RWPE2 (cell line): ENCODE results near the gene ASB13.

Source experiments
- ATAC-seq: fragments of 200-7000 bp; cut with Tn5 transposase; 3 replicates; pipeline ENCODE4 v1.9.1; 2021; ENCODE audit warnings: low read depth
- DNase-seq: peaks from one replicate; pipeline ENCODE4 v3.0.0-alpha.2; 2020; ENCODE audit warnings: low spot score
- H3K27ac ChIP-seq: fragments of 450-650 bp; 2 replicates; pipeline ENCODE4 v1.5.1; 2017; ENCODE audit warnings: mild to moderate bottlenecking; ENCODE audit not compliant: poor library complexity, severe bottlenecking
- H3K27me3 ChIP-seq: fragments of 250-450 bp; sonication (Bioruptor Pico); 2 replicates; pipeline ENCODE4 v1.5.1; 2021; ENCODE audit warnings: mild to moderate bottlenecking, moderate library complexity; ENCODE audit not compliant: insufficient read depth, poor library complexity, severe bottlenecking
- H3K36me3 ChIP-seq: fragments of 250-450 bp; sonication (Bioruptor Pico); 2 replicates; pipeline ENCODE4 v1.5.1; 2020; ENCODE audit warnings: low read depth, mild to moderate bottlenecking, moderate library complexity
- H3K4me1 ChIP-seq: fragments of 250-450 bp; sonication (Bioruptor Pico); 2 replicates; pipeline ENCODE4 v1.5.1; 2021; ENCODE audit warnings: mild to moderate bottlenecking, moderate library complexity; ENCODE audit not compliant: insufficient read depth, poor library complexity, severe bottlenecking
- H3K4me3 ChIP-seq: fragments of 250-450 bp; sonication (Bioruptor Pico); 2 replicates; pipeline ENCODE4 v1.5.1; 2021; ENCODE audit warnings: mild to moderate bottlenecking, moderate library complexity; ENCODE audit not compliant: severe bottlenecking
- H3K9me3 ChIP-seq: fragments of 250-450 bp; sonication (Bioruptor Pico); 2 replicates; pipeline ENCODE4 v1.5.1; 2021; ENCODE audit warnings: mild to moderate bottlenecking, moderate library complexity; ENCODE audit not compliant: severe bottlenecking
- CTCF ChIP-seq: fragments of 450-650 bp; IDR thresholded peaks from one replicate; pipeline ENCODE4 v1.5.1; 2017; ENCODE audit warnings: mild to moderate bottlenecking, moderate library complexity; ENCODE audit not compliant: poor library complexity, severe bottlenecking

Gene ASB13

GRCh38 chr10:5631936-5632335 lies 34.5 kb downstream of the ASB13 start:
- Histone ChIP-seq H3K4me3 (no peak overlapping the region), H3K36me3 (no peaks in the 10 kb centered on the region), H3K27me3 (no peaks in the 10 kb centered on the region), H3K4me1 (no peaks in the 10 kb centered on the region), H3K9me3 (no peaks in the 10 kb centered on the region), H3K27ac (no peak overlapping the region)
- no peak for TF ChIP-seq CTCF
- no peak for DNase-seq
- ATAC-seq, result no peak

- no peak for ATAC-seq
- no peak overlapping the region for H3K4me3 ChIP-seq
- no peaks in the 10 kb centered on the region for H3K4me1 ChIP-seq
- TF ChIP-seq CTCF, result peak; percentile 60
- DNase-seq, result no peak
- no peaks in the 10 kb centered on the region for H3K9me3 ChIP-seq
- no peaks in the 10 kb centered on the region for H3K27me3 ChIP-seq
- no peak overlapping the region for H3K27ac ChIP-seq
- no peaks in the 10 kb centered on the region for H3K36me3 ChIP-seq
Measured at GRCh38 chr10:5630112-5630436, 36.3 kb downstream of the ASB13 start.

GRCh38 chr10:5629303-5630111 lies 36.9 kb downstream of the ASB13 start:
- Histone ChIP-seq H3K36me3 (no peaks in the 10 kb centered on the region), H3K4me1 (no peaks in the 10 kb centered on the region), H3K9me3 (no peaks in the 10 kb centered on the region), H3K4me3 (no peak overlapping the region), H3K27ac (no peak overlapping the region), H3K27me3 (no peaks in the 10 kb centered on the region)
- peak; percentile 90 for TF ChIP-seq CTCF
- DNase-seq, result no peak
- peak; percentile 82 for ATAC-seq

GRCh38 chr10:5628451-5629302 lies 37.7 kb downstream of the ASB13 start:
- DNase-seq (no peak), ATAC-seq (no peak)
- no peak overlapping the region for H3K4me3 ChIP-seq
- H3K27me3 ChIP-seq, result no peaks in the 10 kb centered on the region
- H3K9me3 ChIP-seq, result no peaks in the 10 kb centered on the region
- H3K4me1 ChIP-seq, result no peaks in the 10 kb centered on the region
- no peaks in the 10 kb centered on the region for H3K36me3 ChIP-seq
- H3K27ac ChIP-seq, result no peak overlapping the region
- TF ChIP-seq CTCF, result no peak
